Hypothalamus (tissue), 51 donors: ENCODE results near the gene SMURF2.
A peak's percentile ranks its signal among the peaks of the same experiment; 100 is the strongest.
"Not testable (repeated sequence)": the region's sequence is repeated elsewhere in the genome, so short reads cannot be mapped to it uniquely, and the experiment has no call there.

ENCODE experiments used
- DNase-seq, 51 donors: peaks; one replicate each; lab custom pipeline; 2025; lab: John Stamatoyannopoulos, UW

The SMURF2 gene

DNA sequence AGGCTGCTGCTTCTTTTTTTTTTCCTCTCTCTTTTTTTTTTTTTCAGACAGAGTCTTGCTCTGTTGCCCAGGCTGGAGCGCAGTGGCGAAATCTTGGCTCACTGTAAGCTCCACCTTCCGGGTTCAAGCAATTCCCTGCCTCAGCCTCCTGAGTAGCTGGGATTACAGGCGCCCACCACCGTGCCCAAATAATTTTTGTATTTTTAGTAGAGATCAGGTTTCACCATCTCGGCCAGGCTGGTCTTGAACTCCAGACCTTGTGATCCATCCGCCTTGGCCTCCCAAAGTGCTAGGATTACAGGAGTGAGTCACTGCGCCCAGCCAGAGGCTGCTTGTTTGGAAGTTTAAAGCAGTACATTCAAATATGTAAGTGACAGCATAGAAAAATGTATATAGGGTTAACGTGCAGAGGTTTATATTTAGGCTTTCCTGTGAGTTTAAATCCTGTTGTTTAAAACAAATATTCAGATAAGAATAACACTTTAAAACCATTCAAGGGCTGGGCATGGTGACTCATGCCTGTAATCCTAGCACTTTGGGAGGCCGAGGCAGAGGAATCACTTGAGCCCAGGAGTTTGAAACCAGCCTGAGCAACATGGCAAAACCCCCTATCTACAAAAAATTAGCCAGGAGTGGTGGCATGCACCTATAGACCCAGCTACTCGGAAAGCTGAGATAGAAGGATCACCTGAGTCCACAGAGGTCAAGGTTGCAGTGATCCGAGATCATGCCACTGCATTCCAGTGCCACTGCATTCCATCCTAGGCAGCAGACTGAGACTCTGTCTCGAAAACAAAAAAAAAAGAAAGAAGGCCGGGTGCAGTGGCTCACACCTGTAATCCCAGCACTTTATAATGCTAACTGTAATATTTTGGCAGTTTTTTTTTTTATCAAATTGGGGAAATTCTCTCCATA lies 6.0 kb upstream of the SMURF2 start:
- not testable (repeated sequence) for DNase-seq

DNA sequence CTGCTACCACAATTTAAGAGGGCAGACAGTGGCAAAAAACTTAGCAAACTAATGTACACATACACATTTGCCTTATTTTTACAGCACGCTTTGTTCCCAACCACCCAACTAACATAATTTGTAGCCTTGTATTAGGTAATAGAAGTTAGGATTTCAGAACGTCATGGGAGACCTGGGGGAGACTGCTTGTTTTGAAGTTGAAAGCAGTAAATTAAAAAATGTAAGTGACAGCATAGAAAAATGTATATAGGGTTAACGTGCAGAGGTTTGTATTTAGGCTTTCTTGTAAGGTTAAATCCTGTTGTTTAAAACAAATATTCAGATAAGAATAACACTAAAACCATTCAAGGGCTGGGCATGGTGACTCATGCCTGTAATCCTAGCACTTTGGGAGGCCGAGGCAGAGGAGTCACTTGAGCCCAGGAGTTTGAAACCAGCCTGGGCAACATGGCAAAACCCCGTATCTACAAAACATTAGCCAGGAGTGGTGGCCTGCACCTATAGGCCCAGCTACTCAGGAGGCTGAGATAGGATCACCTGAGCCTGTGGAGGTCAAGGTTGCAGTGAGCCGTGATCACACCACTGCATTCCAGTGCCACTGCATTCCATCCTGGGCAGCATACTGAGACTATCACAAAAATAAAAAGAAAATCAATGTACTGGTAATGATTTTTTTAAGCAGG lies 2.3 kb upstream of the SMURF2 start:
- DNase-seq: not testable (repeated sequence)

DNA sequence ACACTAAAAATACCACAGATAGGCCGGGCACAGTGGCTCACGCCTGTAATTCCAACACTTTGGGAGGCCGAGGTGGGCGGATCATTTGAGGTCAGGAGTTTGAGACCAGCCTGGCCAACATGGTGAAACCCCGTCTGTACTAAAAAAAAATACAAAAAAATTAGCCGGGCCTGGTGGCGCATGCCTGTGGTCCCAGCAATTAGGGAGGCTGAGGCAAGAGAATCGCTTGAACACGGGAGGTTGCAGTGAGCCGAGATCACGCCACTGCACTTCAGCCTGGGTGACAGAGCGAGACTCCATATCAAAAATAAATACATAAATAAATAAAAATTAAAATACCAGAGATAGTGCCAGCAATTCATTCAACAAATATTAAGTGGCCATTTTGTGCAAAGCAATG lies 1.7 kb upstream of the SMURF2 start:
- DNase-seq: not testable (repeated sequence)

DNA sequence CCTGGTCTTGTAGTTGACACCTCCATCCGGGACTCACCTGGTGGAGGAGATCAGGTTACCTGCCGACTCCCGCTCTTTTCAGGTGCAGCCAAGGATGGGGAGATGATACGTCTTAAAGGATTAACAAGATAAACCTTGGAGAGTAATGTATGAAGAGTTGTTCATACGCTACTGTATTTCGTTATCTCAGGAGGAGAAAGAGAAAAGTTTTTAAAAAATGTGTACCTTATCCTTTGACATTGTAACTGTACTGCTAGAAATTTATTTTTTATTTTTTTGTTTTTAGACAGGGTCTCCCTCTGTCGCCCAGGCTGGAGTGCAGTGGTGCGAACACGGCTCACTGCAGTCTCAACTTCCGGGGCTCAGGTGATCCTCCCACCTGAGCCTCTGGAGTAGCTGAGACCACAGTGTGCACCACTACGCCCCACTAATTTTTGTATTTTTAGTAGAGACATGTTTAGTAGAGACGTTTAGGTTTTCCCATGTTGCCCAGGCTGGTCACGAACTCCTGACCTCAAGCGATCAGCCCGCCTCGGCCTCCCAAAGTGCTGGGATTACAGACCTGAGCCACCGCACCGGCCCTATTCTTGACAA lies 764 bp upstream of the SMURF2 start:
- no peak for DNase-seq

DNA sequence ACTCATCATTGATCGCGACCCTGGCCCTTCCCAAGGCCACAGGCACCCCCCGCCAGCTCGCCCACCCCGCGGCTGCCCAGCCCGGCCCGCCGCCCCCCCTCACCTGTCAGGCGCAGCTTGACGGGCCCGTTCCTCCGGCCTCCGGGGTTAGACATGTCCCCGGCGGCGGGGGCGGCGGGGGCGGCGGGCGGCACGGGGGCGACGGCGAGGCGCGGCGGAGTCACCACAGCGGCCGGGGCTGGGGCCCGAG lies 456 bp downstream of the SMURF2 start:
- peak in 37 of 51 donors; percentile 21 to 75 (median 47) for DNase-seq

DNA sequence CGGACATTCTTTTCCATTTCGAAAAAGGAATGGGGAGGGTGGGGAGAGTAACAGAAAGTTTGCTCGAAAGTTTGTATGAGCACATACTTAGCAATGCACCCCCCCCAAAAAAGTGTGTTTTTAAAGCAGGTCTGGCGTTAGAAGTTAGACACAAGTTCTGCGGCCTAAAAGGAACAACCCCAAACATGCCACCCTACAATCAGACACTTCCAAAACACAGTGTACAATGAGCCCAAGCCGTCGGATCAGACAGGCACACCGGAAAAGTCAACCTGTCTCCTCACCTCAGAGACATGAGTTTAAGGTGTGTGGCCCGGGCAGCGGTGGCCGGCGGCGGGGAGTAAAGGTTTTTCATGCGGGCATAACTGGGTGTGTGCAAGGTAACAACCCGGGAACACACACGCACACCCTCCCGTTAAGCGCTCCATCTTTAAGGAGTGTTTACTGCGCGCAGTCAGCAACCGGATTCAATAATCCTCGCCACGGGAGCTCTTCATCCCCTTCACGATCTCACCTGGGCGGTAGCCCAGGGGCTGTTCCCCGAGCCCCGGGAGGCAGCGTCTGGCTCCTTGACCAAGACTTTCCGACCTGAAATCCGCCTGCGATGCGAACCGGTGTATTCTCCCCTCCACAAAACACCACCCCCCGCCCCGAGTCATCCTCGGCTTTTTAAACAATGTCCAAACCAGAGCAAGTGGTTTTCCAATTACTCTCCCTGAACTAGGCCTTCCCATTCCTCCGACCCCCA lies 955 bp downstream of the SMURF2 start:
- peak in 25 of 51 donors; percentile 8 to 59 (median 38) for DNase-seq

DNA sequence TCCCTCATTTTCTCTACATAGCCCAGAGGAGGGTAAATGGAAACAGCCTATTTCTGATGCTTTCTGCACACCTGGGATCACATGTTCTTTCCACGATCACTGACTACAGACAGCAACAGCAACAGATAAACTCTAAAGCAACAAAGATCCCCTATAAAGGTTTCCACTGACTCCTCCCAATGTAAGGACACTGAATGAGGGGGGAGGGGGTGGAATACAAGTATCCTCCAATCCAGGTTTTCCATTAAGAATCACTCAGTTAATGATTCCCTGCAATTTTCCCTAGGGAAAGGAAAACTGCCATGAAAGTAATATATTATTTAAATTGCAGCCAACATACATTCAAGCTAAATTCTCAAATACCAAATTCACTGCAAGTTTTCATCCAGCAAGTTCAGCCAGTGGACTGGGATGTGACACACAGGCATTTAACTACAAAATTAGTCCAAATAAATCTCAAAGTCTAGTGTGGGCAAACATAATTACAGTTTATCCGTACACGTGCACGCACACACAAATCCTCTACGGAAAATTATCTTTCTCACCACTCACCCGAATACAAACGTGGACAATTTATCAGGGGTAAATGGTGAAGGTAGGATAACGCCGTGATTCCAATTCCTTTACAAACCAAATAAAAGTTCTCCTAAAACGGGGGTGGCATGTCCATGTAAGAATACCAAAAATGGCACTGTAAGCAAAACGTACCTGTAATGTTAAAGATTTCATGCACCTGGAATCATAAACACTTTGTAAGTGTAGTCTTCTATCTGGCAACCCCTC lies 1.7 kb downstream of the SMURF2 start:
- DNase-seq: not testable (repeated sequence)

DNA sequence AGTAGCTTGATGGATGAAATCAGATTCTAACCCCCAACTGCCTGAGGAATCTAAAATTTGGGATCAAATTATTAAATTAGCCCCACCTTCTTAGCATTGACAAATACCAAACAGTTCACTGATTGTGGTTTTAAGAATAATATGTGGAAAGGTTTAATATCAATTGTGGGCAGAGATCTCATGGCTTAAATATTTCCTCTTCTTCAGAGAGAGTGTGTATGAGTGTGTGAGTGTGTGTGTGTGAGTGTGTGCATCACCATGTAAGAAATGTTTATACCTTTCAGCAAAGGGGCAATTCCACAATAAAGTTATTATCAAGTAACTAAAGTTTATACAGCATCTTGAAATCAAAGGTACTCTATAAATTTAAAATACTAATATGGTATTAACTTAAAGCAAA lies 3.2 kb downstream of the SMURF2 start:
- DNase-seq: no peak

DNA sequence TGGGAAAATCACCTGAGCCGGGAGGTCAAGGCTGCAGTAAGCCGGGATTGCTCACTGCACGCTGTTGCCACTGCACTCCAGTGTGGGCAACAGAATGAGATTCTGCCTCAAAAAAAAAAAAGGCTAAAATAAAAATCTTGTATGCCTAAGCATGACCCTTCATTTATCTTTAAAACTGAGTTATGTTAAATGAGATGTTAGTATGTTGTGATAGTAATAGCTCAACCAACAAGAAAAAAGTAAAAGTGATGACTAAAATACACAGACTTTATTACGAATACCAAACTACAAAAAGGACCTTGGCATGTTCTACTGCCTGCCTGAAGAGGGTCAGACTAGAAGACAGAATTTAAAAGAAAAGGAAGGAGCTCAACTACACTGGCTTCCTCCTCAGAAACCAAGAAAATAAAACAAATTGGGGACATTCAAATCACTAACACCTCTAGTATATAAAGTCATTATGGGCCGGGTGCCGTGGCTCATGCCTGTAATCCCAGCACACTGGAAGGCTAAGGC lies 4.4 kb downstream of the SMURF2 start:
- no peak for DNase-seq

DNA sequence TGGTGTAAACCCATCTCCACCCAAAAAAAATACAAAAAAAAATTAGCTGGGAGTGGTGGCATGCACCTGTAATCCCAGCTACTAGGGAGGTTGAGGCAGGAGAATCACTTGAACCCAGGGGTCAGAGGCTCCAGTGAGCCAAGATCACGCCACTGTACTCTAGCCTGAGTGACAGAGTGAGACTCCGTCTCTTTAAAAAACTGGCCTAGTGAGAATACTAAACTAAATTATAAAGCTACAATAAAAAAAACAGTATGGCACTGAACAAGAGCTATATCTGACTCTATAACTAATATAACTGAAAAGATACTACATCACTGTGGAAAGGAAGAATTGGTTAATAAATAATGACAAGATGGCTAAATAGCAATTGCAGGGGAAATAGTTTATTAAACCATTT lies 6.4 kb downstream of the SMURF2 start:
- no peak for DNase-seq

DNA sequence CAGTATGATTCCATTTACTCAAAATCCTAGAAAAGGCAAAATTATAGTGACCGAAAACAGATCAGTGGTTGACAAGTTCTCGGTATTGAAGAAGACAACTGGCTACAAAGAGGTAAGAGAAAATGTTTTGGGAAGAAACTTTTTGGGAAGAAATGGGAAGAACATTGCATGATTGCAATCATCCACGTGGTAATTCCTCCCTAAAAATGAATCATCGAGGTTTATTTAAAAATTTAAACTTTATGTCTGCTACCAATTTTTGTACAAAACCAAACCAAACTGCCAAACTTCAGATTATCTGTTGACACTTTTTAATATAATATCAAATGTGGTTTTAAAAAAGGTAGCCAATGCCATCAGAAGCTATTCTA lies 8.1 kb downstream of the SMURF2 start:
- no peak for DNase-seq

DNA sequence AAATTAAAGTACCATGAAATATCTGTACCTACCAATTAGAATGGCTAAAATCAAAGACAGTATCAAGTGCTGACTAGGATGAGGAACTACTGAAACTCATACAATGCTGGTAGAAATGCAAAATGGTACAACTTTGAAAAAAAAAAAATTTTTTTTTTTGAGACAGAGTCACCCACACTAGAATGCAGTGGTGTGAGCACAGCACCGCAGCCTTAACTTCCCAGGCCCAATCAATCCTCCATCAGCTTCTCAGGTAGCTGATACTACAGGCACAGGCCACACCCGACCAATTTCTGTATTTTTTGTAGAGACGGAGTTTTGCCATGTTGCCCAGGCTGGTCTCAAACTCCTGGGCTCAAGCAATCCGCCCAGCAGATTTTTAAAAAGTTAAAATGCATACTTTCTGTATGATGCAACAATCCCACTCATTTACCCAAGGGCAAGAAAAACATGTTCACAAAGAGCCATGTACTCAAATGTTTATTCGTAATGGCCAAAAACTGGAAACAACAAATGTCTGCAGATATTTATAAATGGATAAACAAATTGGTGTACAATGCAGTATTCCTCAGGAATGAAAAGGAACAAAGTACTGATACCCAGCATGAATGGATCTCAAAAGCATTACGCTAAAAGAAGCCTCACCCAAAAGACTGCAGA lies 8.7 kb downstream of the SMURF2 start:
- no peak for DNase-seq

DNA sequence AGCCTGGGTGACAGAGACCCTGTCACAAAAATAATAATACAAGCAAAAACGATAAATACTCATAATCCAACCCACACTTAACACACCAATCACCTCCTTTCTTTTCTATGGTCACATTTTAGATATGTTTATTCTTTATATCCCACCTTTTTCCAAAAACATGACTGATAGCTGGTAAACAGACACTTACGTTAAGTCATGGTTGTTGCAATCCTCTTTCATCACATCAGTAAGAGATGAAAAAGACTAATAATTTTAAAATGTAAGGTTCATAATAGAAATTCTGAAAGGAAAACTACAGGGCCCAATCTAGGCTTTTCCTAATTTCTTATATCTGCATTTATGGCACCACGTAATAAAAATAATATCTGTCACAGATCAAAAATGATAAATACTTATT lies 10.2 kb downstream of the SMURF2 start:
- no peak for DNase-seq

DNA sequence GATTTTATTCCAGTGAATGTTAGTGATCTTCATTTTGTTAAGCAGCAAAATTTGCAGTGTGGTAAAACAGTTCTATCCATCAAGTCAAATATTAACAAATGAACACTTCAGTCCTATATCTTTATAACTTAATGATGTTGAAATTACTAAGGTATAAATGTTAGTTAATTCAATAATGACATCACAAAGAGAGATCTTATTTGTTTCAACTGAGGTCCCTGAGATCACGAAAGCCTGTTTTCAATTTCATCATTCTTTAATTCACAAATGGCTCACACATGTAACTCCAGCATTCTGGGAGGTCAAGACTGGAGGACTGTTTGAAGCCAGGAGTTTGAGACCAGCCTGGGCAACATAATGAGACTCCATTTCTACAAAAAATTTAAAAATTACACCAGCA lies 13.9 kb downstream of the SMURF2 start:
- no peak for DNase-seq

DNA sequence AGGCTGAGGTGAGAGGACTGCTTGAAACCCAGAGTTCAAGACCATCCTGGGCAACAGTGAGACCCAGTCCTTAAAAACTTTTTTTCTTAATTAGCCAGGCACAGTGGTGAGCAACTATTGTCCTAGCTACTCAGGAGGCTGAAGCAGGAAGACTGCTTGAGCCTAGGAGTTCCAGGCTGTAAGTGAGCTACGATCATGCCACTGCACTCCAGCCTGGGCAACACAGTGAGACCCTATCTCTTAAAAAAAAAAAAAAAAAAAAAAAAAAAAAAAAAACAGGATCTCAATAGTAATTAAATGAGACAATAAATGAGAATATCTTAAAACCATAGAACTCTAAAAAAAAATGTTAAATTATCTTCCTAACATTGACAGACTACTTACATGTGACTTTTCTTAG lies 14.3 kb downstream of the SMURF2 start:
- DNase-seq: no peak

DNA sequence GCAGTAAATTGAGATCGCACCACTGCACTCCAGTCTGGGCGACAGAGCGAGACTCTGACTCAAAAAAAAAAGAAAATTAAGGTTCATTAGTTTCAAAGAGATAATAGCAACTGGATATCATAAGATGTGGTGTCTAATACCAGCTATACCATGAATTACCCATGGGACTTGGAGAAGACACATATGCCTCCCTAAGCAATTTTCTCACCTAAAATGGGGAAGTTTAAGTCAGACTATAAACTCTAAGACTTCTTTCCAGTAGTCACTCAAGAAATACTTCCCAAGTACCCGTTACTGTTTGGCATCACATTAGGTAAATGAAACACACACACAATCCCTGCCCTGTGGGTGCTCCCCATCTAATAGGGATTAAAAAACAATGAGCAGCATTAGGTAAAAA lies 22.6 kb downstream of the SMURF2 start:
- DNase-seq: no peak

DNA sequence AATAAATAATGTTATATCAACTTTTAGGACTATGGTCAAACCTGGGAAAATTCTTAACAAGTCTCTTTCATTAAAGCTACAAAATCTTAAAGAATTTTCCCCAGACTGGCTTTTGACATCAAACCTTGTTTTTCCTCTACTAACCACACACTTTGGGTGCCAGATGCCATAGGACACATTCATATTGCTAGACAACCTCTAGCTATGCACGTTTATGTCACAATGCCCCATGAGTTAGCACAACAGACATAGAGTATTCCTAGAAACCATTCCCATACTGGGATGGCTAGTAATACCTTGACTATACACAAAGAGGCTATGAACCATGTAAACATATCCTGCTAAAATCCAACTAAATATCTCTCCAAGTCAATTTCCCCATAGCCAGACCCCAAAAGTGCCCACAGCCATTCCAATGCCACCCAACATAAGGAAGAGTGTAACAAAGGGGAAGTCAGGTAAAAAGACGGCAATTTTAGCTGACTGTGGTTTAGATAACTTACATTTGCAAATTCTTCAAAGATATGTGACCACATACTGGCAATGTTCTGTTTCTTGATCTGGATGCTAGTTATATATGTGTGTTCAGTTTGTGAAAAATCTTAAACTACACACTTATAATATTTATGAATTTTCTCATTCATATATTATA lies 23.4 kb downstream of the SMURF2 start:
- no peak for DNase-seq

DNA sequence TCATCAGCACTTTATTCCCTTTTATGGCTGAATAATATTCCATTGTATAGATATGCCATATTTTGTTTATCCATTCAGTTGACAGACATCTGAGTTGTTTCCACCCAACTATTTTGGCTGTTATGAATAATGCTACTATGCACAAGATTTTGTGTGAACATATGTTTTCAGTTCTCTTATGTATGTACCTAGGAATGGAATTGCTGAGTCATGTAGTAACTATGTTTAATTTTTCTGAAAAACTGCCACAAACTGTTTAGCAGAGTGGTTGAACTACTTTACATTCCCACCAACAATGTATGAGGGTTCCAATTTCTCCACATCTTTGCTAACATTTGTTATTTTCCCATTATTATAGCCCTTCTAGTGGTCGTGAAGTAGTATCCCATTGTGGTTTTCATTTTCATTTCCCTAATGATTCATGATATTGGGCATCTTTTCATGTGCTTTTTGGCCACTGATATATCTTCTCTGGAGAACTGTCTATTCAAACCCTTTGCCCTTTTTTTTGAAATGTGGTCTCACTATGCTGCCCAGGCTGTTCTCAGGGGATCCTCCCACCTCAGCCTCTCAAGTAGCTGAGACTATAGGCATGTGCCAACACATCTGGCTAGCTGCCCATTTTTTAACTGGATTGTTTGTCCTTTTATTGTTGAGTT lies 26.3 kb downstream of the SMURF2 start:
- DNase-seq: no peak

DNA sequence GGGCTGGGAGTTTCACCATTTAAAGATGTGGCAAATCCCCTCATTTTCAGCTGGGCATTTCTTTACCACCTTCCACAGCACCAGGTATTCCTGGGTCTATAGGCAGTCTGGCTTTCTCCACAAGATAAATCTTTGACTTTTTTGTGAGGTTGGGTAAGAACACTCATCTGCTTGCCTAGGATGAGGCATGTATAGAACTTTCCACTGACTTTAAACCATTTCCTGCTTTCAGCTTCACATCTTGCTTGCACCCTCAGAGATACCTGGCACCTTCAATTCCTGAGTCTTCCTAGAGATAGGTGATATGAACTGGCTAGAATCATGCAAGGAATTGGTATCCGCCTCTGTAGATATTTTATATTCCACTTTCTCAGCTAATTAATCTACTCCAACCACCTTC lies 27.9 kb downstream of the SMURF2 start:
- DNase-seq: no peak
